Breast epithelium (tissue), 3 donors: ENCODE data around the gene GALNT5.

Experiments
- POLR2A ChIP-seq: fragments of 450-650 bp; IDR thresholded peaks from one replicate; pipeline ENCODE4 v1.6.1; 2016; ENCODE audit warnings: antibody characterized with exemption, mild to moderate bottlenecking, moderate library complexity
- POLR2AphosphoS5 ChIP-seq, 3 donors: sonication (generic); formaldehyde crosslinking; IDR thresholded peaks; one replicate each; pipeline ENCODE4 v1.6.1; 2017; ENCODE audit warnings: antibody characterized with exemption in 3 of 3
- TF ChIP-seq, protein P1 (sequence below), 3 donors: fragments of 450-650 bp; IDR thresholded peaks; one replicate each; pipeline ENCODE4 v1.5.1; 2016 to 2017; ENCODE audit warnings: antibody characterized with exemption in 3 of 3, mild to moderate bottlenecking in 3 of 3, moderate library complexity in 3 of 3

GRCh38 chr2:157311706-157312105 is 54.2 kb downstream of the GALNT5 start:
- TF ChIP-seq, protein P1, sequence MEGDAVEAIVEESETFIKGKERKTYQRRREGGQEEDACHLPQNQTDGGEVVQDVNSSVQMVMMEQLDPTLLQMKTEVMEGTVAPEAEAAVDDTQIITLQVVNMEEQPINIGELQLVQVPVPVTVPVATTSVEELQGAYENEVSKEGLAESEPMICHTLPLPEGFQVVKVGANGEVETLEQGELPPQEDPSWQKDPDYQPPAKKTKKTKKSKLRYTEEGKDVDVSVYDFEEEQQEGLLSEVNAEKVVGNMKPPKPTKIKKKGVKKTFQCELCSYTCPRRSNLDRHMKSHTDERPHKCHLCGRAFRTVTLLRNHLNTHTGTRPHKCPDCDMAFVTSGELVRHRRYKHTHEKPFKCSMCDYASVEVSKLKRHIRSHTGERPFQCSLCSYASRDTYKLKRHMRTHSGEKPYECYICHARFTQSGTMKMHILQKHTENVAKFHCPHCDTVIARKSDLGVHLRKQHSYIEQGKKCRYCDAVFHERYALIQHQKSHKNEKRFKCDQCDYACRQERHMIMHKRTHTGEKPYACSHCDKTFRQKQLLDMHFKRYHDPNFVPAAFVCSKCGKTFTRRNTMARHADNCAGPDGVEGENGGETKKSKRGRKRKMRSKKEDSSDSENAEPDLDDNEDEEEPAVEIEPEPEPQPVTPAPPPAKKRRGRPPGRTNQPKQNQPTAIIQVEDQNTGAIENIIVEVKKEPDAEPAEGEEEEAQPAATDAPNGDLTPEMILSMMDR (IDR thresholded peaks at IDR 0.05): no peak
- no peak for TF ChIP-seq POLR2AphosphoS5 (IDR thresholded peaks at IDR 0.05)
- no peak for TF ChIP-seq POLR2A
